ENCODE measurements around the gene OR5A2. TPM values are rescaled to one million over a fixed set of nuclear protein-coding genes. Genes with fewer than 3 reads are reported as not detected.
"Not testable (repeated sequence)": the region's sequence is repeated elsewhere in the genome, so short reads cannot be mapped to it uniquely, and the experiment has no call there.

Gene OR5A2
- total RNA-seq, 1 donor from 2014 or later: not detected

DNA sequence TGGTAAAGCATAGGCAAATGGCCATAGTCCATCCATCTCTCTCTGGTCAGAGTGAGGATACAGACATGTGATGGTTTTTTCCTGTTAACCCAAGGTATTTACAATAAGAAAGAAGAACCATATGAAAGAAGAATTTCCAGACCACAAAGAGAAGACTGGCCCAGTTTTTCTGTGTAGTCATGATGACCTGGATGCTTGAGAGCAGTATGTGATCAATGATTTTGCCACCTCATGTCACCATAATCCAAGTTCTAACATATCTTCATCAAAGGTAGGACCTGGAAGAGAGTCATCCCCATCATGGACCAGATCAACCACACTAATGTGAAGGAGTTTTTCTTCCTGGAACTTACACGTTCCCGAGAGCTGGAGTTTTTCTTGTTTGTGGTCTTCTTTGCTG is 30.4 kb upstream of the OR5A2 start, which contains the start of gene OR4D6:
Gene OR4D6, plus strand, starts transcription at position 301 of the 400 bp plus-strand sequence. Its CDS starts 0 bp downstream, at position 301.
- intact Hi-C loops (cut with DNase I): no loop called here

DNA sequence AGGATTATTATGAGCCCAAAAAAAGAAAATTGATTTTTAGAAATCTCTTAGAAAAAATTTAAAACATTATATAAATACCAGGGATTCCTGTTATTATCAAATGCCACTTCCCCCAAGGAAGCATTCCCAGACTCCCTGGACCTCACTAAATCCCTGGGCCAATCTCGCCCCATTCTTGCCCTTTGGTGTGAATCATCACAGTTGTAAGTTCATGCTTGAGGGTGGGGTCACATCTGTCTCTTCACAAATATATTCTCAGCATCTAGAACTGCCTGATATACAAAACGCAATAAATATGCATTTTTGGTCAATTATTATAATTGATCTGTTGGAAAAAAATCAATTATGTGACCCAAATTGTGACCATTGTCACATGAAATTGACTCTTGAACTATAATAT is 22.3 kb upstream of the OR5A2 start:
- no peaks in the 10 kb centered on the region for H3K36me3 ChIP-seq
- H3K4me1 ChIP-seq: no peaks in the 10 kb centered on the region
- no peak for ATAC-seq
- intact Hi-C loops (cut with DNase I): no loop called here
- no peaks in the 10 kb centered on the region for H3K27me3 ChIP-seq (ENCODE audit: low read depth)
- TF ChIP-seq, protein P1, sequence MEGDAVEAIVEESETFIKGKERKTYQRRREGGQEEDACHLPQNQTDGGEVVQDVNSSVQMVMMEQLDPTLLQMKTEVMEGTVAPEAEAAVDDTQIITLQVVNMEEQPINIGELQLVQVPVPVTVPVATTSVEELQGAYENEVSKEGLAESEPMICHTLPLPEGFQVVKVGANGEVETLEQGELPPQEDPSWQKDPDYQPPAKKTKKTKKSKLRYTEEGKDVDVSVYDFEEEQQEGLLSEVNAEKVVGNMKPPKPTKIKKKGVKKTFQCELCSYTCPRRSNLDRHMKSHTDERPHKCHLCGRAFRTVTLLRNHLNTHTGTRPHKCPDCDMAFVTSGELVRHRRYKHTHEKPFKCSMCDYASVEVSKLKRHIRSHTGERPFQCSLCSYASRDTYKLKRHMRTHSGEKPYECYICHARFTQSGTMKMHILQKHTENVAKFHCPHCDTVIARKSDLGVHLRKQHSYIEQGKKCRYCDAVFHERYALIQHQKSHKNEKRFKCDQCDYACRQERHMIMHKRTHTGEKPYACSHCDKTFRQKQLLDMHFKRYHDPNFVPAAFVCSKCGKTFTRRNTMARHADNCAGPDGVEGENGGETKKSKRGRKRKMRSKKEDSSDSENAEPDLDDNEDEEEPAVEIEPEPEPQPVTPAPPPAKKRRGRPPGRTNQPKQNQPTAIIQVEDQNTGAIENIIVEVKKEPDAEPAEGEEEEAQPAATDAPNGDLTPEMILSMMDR (IDR thresholded peaks at IDR 0.05): no peak
- no peak overlapping the region for H3K27ac ChIP-seq
- no peak for DNase-seq
- H3K9me3 ChIP-seq: no peaks in the 10 kb centered on the region
- H3K4me3 ChIP-seq: no peak overlapping the region

More for the DNA sequence above, 30.4 kb upstream of the OR5A2 start, which contains the start of gene OR4D6:
- Histone ChIP-seq H3K36me3 (no peaks in the 10 kb centered on the region), H3K4me1 (no peaks in the 10 kb centered on the region), H3K4me3 (no peak within 1 kb of the TSS), H3K27me3 (ENCODE audit: low read depth) (no peaks in the 10 kb centered on the region), H3K9me3 (no peaks in the 10 kb centered on the region), H3K27ac (no peak within 1 kb of the TSS)
- TF ChIP-seq, protein P1 (IDR thresholded peaks at IDR 0.05): no peak
- no peak for ATAC-seq
- DNase-seq: no peak

DNA sequence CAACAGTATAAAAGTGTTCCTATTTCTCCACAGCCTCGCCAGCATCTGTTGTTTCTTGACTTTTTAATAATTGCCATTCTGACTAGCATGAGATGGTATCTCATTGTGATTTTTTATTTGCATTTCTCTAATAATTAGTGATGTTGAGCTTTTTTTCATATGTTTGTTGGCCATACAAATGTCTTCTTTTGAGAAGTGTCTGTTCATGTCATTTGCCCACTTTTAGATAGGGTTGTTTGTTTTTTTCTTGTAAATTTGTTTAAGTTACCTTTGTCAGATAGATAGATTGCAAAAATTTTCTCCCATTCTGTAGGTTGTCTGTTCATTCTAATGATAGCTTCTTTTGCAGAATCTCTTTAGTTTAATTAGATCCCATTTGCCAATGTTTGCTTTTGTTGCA is 19.4 kb upstream of the OR5A2 start:
- H3K9me3 ChIP-seq; H3K36me3 ChIP-seq; H3K4me3 ChIP-seq; H3K27ac ChIP-seq; H3K4me1 ChIP-seq; H3K27me3 ChIP-seq (ENCODE audit: low read depth); DNase-seq; ATAC-seq; intact Hi-C loops (cut with DNase I): not testable (repeated sequence)

DNA sequence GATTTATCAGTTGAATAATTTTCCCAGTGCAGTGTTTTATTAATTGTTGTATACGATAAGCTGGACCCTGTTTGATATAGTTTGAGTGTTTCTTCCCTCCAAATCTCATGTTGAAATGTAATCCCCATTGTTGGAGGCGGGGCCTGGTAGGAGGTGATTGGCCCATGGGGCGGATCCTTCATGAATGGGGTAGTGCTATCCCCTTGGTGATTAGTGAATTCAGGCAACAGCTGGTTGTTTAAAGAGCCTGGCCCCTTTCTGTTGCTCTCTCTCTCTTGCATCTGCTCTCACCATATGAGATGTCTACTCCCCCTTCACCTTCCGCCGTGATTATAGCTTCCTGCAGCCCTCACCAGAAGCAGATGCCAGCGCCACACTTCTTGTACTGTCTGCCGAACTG is 11.6 kb upstream of the OR5A2 start:
- TF ChIP-seq, protein P1 (IDR thresholded peaks at IDR 0.05): no peak
- no peaks in the 10 kb centered on the region for H3K36me3 ChIP-seq
- H3K27ac ChIP-seq: no peak overlapping the region
- H3K4me3 ChIP-seq: no peak overlapping the region
- H3K27me3 ChIP-seq (ENCODE audit: low read depth): no peaks in the 10 kb centered on the region
- no peak for ATAC-seq
- DNase-seq: no peak
- intact Hi-C loops (cut with DNase I): no loop called here
- no peaks in the 10 kb centered on the region for H3K9me3 ChIP-seq
- H3K4me1 ChIP-seq: no peaks in the 10 kb centered on the region

DNA sequence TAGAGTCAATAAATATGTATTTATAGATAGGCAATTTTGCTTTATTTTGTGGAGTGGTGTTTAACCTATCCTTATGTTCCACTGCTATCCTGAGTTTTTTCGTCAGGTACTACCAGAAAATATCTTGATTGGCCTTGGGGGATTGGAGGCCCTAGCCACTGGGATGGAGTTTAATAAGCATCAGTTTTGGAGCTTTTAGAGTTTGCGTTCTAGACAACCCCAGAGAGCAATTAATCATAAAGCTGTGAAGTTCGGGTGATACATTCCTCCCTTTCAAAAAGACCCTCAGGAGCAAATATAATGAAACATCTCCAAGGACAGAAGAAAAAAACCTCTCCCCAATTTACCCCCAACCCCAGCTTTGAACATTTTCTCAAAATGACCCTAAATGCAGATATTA is 10.0 kb upstream of the OR5A2 start, which contains the start of gene OR5A1:
Gene OR5A1, plus strand, starts transcription at position 301 of the 400 bp plus-strand sequence. CDS start 6,700 bp downstream, outside the sequence.
- Histone ChIP-seq H3K4me1 (no peaks in the 10 kb centered on the region), H3K27me3 (ENCODE audit: low read depth) (no peaks in the 10 kb centered on the region), H3K27ac (no peak within 1 kb of the TSS), H3K9me3 (no peaks in the 10 kb centered on the region), H3K4me3 (no peak within 1 kb of the TSS), H3K36me3 (no peaks in the 10 kb centered on the region)
- TF ChIP-seq, protein P1 (IDR thresholded peaks at IDR 0.05): no peak
- DNase-seq (no peak), ATAC-seq (no peak)
- intact Hi-C loops (cut with DNase I): no loop called here

DNA sequence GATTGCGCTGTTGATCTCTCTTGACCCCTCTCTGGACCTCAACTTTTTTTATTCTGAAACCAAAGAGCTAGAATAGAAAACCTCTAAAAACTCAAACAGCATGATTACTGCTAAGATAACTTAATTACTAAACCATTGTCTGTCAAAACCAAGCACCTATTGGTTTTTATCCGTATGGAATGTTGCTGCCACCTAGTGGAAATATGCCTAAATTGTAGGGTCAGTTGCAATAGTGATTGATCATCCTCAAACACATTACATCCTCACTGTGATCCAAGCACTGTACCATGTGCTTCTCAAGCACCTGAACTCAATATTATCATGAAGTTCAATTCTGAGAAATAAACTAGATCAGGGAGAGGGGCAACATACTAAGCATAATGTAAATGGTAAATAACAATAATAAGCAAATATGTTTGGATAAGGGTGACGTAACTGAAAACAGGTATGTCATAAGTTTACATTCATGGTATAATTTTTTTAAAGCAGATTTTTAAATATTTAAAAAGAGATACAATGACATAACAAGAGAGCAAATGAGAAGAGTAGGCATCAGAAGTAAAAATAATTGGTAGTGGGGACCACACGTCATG is 3.8 kb upstream of the OR5A2 start:
- ATAC-seq: peak in 1 of 2 donors; percentile 59
- no peak overlapping the region for H3K27ac ChIP-seq
- intact Hi-C loops (cut with DNase I): no loop called here

More for the DNA sequence above, 3.8 kb upstream of the OR5A2 start:
- no peak for DNase-seq
- no peaks in the 10 kb centered on the region for H3K9me3 ChIP-seq
- H3K4me1 ChIP-seq: no peaks in the 10 kb centered on the region
- H3K4me3 ChIP-seq: no peak overlapping the region
- TF ChIP-seq, protein P1 (IDR thresholded peaks at IDR 0.05): peak; percentile 74
- no peaks in the 10 kb centered on the region for H3K36me3 ChIP-seq
- no peaks in the 10 kb centered on the region for H3K27me3 ChIP-seq (ENCODE audit: low read depth)
